Neuronal stem cell (in vitro differentiated cells): Measurements from ENCODE around the gene LIMS1. TPM values are rescaled to one million over a fixed set of nuclear protein-coding genes. Genes with fewer than 3 reads are reported as not detected.
A peak's percentile ranks its signal among the peaks of the same experiment; 100 is the strongest.

Experiments
- DNase-seq: peaks from one replicate; pipeline ENCODE4 v3.0.0-alpha.2; 2013; ENCODE audit warnings: low spot score
- H2AFZ ChIP-seq: one replicate; pipeline ENCODE4 v1.6.1; 2013; ENCODE audit warnings: mild to moderate bottlenecking, low read length, inconsistent platforms
- H2AK5ac ChIP-seq: 2 replicates; pipeline ENCODE4 v1.6.1; 2013; ENCODE audit warnings: low read depth, mild to moderate bottlenecking, inconsistent platforms, low read length, moderate library complexity, mixed read lengths
- H2BK120ac ChIP-seq: 2 replicates; pipeline ENCODE4 v1.6.1; 2013; ENCODE audit warnings: low read depth, mild to moderate bottlenecking, inconsistent platforms, low read length, moderate library complexity, mixed read lengths
- H2BK12ac ChIP-seq: one replicate; pipeline ENCODE4 v1.6.1; 2013; ENCODE audit warnings: low read length, inconsistent platforms
- H2BK15ac ChIP-seq: 2 replicates; pipeline ENCODE4 v1.6.1; 2013; ENCODE audit warnings: mild to moderate bottlenecking, low read length, inconsistent platforms, mixed read lengths
- H2BK5ac ChIP-seq: one replicate; pipeline ENCODE4 v1.6.1; 2013; ENCODE audit warnings: inconsistent platforms, mild to moderate bottlenecking, low read length, moderate library complexity
- H3K14ac ChIP-seq: one replicate; pipeline ENCODE4 v1.6.1; 2013; ENCODE audit warnings: low read length, inconsistent platforms
- H3K18ac ChIP-seq: 2 replicates; pipeline ENCODE4 v1.6.1; 2013; ENCODE audit warnings: low read length, inconsistent platforms
- H3K23ac ChIP-seq: 2 replicates; pipeline ENCODE4 v1.6.1; 2013; ENCODE audit warnings: low read depth, mild to moderate bottlenecking, mixed read lengths, low read length, inconsistent platforms; ENCODE audit not compliant: poor library complexity
- H3K27ac ChIP-seq: replicated peaks from 3 replicates; pipeline ENCODE4 v1.5.1; 2013; ENCODE audit warnings: low read length, inconsistent platforms
- H3K27me3 ChIP-seq, 3 experiments: 2 replicates each; pipeline ENCODE4 v1.6.1; 2013; ENCODE audit warnings: low read length in 3 of 3, mild to moderate bottlenecking in 2 of 3, inconsistent platforms in 1 of 3, low read depth in 1 of 3, mixed read lengths in 1 of 3, moderate library complexity in 1 of 3; ENCODE audit not compliant: control insufficient read depth in 3 of 3, insufficient read depth in 3 of 3
- H3K36me3 ChIP-seq, 2 donors: replicated peaks in 1 of 2; 2 replicates each; pipeline ENCODE4 v1.6.1; 2013; ENCODE audit warnings: low read length in 2 of 2; ENCODE audit not compliant: control insufficient read depth in 2 of 2, insufficient read depth in 2 of 2
- H3K4ac ChIP-seq: 2 replicates; pipeline ENCODE4 v1.6.1; 2013; ENCODE audit warnings: inconsistent platforms, mild to moderate bottlenecking, low read length, moderate library complexity
- H3K4me1 ChIP-seq, 2 donors: 1 replicate in 1 of 2; 2 replicates in 1 of 2; pipeline ENCODE4 v1.6.1; 2013; ENCODE audit warnings: low read length in 2 of 2, low read depth in 1 of 2; ENCODE audit not compliant: control insufficient read depth in 2 of 2, insufficient read depth in 1 of 2
- H3K4me2 ChIP-seq: one replicate; pipeline ENCODE4 v1.6.1; 2013; ENCODE audit warnings: mild to moderate bottlenecking, low read length, inconsistent platforms; ENCODE audit not compliant: insufficient read depth, poor library complexity, severe bottlenecking
- H3K4me3 ChIP-seq, 2 donors: 2 replicates each; pipeline ENCODE4 v1.5.1; 2013; ENCODE audit warnings: low read length in 2 of 2, mild to moderate bottlenecking in 2 of 2, inconsistent platforms in 1 of 2, moderate library complexity in 1 of 2
- H3K79me1 ChIP-seq: one replicate; pipeline ENCODE4 v1.6.1; 2013; ENCODE audit warnings: low read depth, mild to moderate bottlenecking, inconsistent platforms, low read length, moderate library complexity
- H3K9ac ChIP-seq: one replicate; pipeline ENCODE4 v1.6.1; 2013; ENCODE audit warnings: mild to moderate bottlenecking, low read depth, low read length, inconsistent platforms; ENCODE audit not compliant: poor library complexity
- H3K9me3 ChIP-seq, 2 donors: replicated peaks in 1 of 2; 2 replicates each; pipeline versions ENCODE3 to v1.6.1; 2013; ENCODE audit warnings: low read length in 2 of 2, mild to moderate bottlenecking in 2 of 2, inconsistent platforms in 1 of 2, low read depth in 1 of 2, mixed read lengths in 1 of 2, moderate library complexity in 1 of 2; ENCODE audit not compliant: control insufficient read depth in 2 of 2, insufficient read depth in 1 of 2
- H4K8ac ChIP-seq: one replicate; pipeline ENCODE4 v1.6.1; 2013; ENCODE audit warnings: low read depth, mild to moderate bottlenecking, inconsistent platforms, low read length, moderate library complexity
- H4K91ac ChIP-seq: one replicate; pipeline ENCODE4 v1.6.1; 2013; ENCODE audit warnings: low read length, low read depth, mild to moderate bottlenecking, inconsistent platforms; ENCODE audit not compliant: poor library complexity
- WGBS, 2 donors: extraction: QIAGEN DNeasy Blood & Tissue Kit; methylation state at CpG; one replicate each; pipeline ENCODE4 v1.1.7; 2013; ENCODE audit warnings: missing lambda C conversion rate in 2 of 2, mixed read lengths in 1 of 2; ENCODE audit not compliant: insufficient read length in 2 of 2, insufficient replicate concordance in 1 of 2; ENCODE audit errors: extremely low coverage in 2 of 2; 5-methylcytosine and 5-hydroxymethylcytosine counted together
- polyA plus RNA-seq, 2 experiments: library from polyadenylated mRNA; stranded (reverse); fragments of 200-250 nt; gene quantifications; one replicate each; pipeline ENCODE4 v1.2.3, GENCODE V29; 2013

Gene LIMS1, protein sequence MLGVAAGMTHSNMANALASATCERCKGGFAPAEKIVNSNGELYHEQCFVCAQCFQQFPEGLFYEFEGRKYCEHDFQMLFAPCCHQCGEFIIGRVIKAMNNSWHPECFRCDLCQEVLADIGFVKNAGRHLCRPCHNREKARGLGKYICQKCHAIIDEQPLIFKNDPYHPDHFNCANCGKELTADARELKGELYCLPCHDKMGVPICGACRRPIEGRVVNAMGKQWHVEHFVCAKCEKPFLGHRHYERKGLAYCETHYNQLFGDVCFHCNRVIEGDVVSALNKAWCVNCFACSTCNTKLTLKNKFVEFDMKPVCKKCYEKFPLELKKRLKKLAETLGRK
- 23.9 TPM for polyA plus RNA-seq (2013, experiment 1 of 2)
- 26.4 TPM for polyA plus RNA-seq (2013, experiment 2 of 2)

DNA sequence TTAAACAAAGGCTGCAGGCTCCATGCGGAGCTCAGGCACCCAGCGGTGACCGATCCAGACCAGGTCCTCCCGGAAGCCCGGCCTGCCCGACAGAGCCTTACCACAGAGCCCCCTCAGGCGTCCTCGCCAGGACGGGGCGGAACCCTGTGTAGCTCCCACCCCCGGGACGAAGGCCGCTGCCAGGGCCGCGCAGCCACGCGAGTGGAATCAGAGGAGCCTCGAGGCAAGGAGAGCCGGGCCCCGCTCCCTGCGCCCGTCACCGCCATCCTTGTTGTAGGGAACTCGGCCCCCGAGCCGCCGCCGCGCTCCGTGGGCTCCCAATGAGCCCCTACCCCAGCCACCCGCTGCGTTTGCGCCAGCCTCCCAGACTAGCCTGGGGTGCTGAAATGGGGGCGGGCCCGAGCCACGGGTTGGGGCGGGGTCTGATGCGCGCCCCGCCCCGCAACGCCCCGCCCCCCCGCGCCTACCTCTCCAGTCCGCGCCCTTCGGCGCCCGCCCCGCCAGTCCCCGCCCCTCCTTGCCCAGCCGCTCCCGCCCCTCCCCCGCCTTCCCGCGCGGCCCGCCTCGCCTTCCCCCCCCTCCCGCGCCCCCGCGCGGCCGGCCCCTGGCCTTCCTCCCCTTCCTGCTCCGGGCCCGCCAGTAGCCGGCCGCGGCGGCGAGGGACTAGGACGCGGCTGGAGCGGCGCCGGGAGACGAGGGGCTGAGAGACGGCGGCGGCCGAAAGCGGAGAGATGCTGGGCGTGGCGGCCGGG is at the start of gene LIMS1:
LIMS1 (plus strand) TSS at position 639 of the 752 bp plus-strand sequence; CDS start at position 732, 93 bp downstream.
- peak within 1 kb of the TSS; percentile 79 to 98 for H3K4me3 ChIP-seq
- H3K4me1 ChIP-seq = peaks cover 3 to 18% of the 10 kb centered on the region in 2 donors
- H3K27ac ChIP-seq = peak within 1 kb of the TSS; percentile 80
- no peak within 1 kb of the TSS for H3K4ac ChIP-seq
- H3K36me3 ChIP-seq = no peaks in the 10 kb centered on the region
- peak within 1 kb of the TSS; percentile 95 for H3K23ac ChIP-seq
- peak; percentile 89 for DNase-seq
- H2BK120ac ChIP-seq = peak within 1 kb of the TSS; percentile 52
- no CpG with 5 or more reads among the region's 87 CpGs for WGBS, 2 donors
- no peak within 1 kb of the TSS for H2BK12ac ChIP-seq
- H4K91ac ChIP-seq = no peak within 1 kb of the TSS
- H3K14ac ChIP-seq = no peak within 1 kb of the TSS
- H2BK5ac ChIP-seq = no peak within 1 kb of the TSS
- H3K27me3 ChIP-seq = no peaks in the 10 kb centered on the region
- no peaks in the 10 kb centered on the region for H3K9me3 ChIP-seq
- no peak within 1 kb of the TSS for H2AK5ac ChIP-seq
- peak within 1 kb of the TSS; percentile 86 for H3K9ac ChIP-seq
- peak within 1 kb of the TSS; percentile 87 for H2BK15ac ChIP-seq
- H3K18ac ChIP-seq = peak within 1 kb of the TSS; percentile 98
- H3K4me2 ChIP-seq = peak within 1 kb of the TSS; percentile 71
- H2AFZ ChIP-seq = peak within 1 kb of the TSS; percentile 100
- H4K8ac ChIP-seq = no peak within 1 kb of the TSS
- no peaks in the 10 kb centered on the region for H3K79me1 ChIP-seq

DNA sequence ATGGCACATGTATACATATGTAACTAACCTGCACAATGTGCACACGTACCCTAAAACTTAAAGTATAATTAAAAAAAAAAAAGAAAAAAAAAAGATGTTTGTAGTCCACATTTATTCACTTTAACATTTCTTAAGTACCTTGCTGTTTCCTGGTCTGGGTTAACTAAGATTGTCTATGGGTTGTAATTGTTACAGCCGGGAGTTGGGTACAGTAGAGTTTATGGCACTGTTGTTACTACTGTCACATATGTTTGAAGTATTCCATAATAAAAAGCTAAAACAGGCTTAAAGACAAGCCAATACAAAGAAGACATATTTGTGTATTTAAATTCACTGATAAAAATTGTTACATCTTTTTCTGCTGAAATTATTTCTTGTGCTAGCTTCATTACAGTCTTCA is 49.0 kb upstream of the LIMS1 start:
- peaks cover 0 to 14% of the 10 kb centered on the region in 2 donors for H3K9me3 ChIP-seq
- no peak overlapping the region for H2BK120ac ChIP-seq
- H3K4ac ChIP-seq = no peak overlapping the region
- H2AK5ac ChIP-seq = no peak overlapping the region
- WGBS, 2 donors = no CpG with 5 or more reads among the region's 2 CpGs
- H3K27ac ChIP-seq = no peak overlapping the region
- H2BK15ac ChIP-seq = no peak overlapping the region
- H3K79me1 ChIP-seq = no peaks in the 10 kb centered on the region
- no peaks in the 10 kb centered on the region for H3K4me1 ChIP-seq
- H4K91ac ChIP-seq = no peak overlapping the region
- no peak overlapping the region for H3K9ac ChIP-seq
- H2BK5ac ChIP-seq = no peak overlapping the region
- no peak overlapping the region for H3K18ac ChIP-seq
- H3K27me3 ChIP-seq = no peaks in the 10 kb centered on the region
- no peak overlapping the region for H3K4me2 ChIP-seq
- no peak overlapping the region for H3K23ac ChIP-seq
- no peak overlapping the region for H4K8ac ChIP-seq
- no peak overlapping the region for H2BK12ac ChIP-seq
- DNase-seq = no peak
- H3K14ac ChIP-seq = no peak overlapping the region
- H2AFZ ChIP-seq = no peak overlapping the region
- H3K36me3 ChIP-seq = peaks cover 8 to 89% of the 10 kb centered on the region in 2 donors
- no peak overlapping the region for H3K4me3 ChIP-seq

DNA sequence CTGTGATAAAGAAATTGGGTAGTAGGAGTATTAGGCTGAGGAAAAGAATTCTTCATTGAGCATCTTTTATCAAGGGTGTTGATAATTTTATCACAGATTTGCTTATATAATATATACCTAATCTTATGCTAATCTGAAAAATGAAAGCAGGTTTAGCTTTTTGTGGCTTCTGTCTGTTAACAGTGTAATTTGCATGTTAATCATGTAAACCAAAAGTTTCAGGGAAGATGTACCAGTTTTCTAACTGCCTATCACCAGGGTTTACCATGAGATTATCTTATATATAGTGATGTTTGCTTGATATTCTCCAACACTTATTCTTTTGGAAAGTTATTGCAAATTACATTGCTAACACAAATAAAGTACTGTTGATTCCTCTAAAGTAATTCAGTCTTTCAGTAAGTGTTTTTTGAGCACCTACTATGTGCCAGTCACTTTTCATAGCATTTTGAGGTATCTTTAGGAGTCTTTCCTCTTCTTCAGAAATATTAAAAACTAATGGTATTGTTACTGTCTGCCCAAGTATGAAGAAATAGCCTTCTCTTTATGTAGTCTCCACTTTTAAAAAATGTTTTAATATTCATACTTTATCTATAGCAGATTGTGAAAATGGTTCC is 43.7 kb upstream of the LIMS1 start:
- Histone ChIP-seq H3K18ac (no peak overlapping the region), H4K91ac (no peak overlapping the region), H3K9ac (no peak overlapping the region), H2AFZ (no peak overlapping the region), H3K4me3 (no peak overlapping the region), H2BK120ac (no peak overlapping the region), H2BK12ac (no peak overlapping the region), H3K79me1 (no peaks in the 10 kb centered on the region), H3K4me2 (no peak overlapping the region), H4K8ac (no peak overlapping the region), H3K4me1 (no peaks in the 10 kb centered on the region), H2BK15ac (no peak overlapping the region), H3K14ac (no peak overlapping the region), H2AK5ac (no peak overlapping the region), H3K36me3 (peaks cover 5 to 85% of the 10 kb centered on the region in 2 donors), H3K23ac (no peak overlapping the region), H2BK5ac (no peak overlapping the region), H3K4ac (no peak overlapping the region), H3K27ac (no peak overlapping the region), H3K27me3 (no peaks in the 10 kb centered on the region), H3K9me3 (no peaks in the 10 kb centered on the region)
- no peak for DNase-seq

DNA sequence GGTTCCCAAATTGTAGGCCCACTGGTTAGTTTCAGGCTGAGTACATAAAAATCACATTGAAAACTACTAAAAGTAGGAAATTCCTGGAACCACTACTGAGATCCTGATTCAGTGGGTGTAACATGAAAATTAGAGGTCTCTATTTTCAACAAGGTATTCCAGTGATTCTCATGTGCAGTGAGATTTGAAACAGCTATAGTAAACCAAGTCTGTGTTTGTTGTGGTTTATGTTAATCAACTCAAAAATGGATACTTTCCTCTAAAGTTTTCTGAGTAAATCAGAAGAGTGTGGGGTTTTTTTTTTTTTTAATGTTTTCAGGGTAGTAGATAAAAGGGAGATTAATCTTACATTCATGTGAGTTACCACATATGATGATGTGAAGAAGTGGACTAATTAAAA is 42.4 kb upstream of the LIMS1 start:
- no peak for DNase-seq
- no peak overlapping the region for H2BK15ac ChIP-seq
- no peak overlapping the region for H3K23ac ChIP-seq
- H3K4me3 ChIP-seq = no peak overlapping the region
- H2AFZ ChIP-seq = no peak overlapping the region
- no peak overlapping the region for H2BK120ac ChIP-seq
- H2BK12ac ChIP-seq = no peak overlapping the region
- H2AK5ac ChIP-seq = no peak overlapping the region
- H3K36me3 ChIP-seq = peaks cover 2 to 77% of the 10 kb centered on the region in 2 donors
- H4K8ac ChIP-seq = no peak overlapping the region
- no peak overlapping the region for H3K14ac ChIP-seq
- no peaks in the 10 kb centered on the region for H3K79me1 ChIP-seq
- no peak overlapping the region for H3K9ac ChIP-seq
- no peaks in the 10 kb centered on the region for H3K4me1 ChIP-seq
- H3K9me3 ChIP-seq = no peaks in the 10 kb centered on the region
- no peaks in the 10 kb centered on the region for H3K27me3 ChIP-seq
- H3K18ac ChIP-seq = no peak overlapping the region
- no peak overlapping the region for H3K27ac ChIP-seq
- H3K4me2 ChIP-seq = no peak overlapping the region
- no peak overlapping the region for H3K4ac ChIP-seq
- no peak overlapping the region for H2BK5ac ChIP-seq
- H4K91ac ChIP-seq = no peak overlapping the region
